KOPT-K1 (cell line): Measurements from ENCODE around the gene SRGAP3.

Experiments
- H3K27ac ChIP-seq: fragments of 200-600 bp; sonication (generic); 2 replicates; pipeline ENCODE4 v1.5.1; 2016; ENCODE audit warnings: antibody characterized with exemption, mild to moderate bottlenecking, low read depth, low read length; ENCODE audit not compliant: poor library complexity, severe bottlenecking
- H3K36me3 ChIP-seq: fragments of 200-600 bp; sonication (generic); 2 replicates; pipeline ENCODE4 v1.5.1; 2017; ENCODE audit warnings: antibody characterized with exemption, mild to moderate bottlenecking, low read length, moderate library complexity; ENCODE audit not compliant: insufficient read depth
- H3K9me3 ChIP-seq: fragments of 200-600 bp; sonication (generic); 2 replicates; pipeline ENCODE4 v1.5.1; 2017; ENCODE audit warnings: antibody characterized with exemption, low read length, mild to moderate bottlenecking; ENCODE audit not compliant: insufficient read depth, poor library complexity, severe bottlenecking

The SRGAP3 gene

DNA sequence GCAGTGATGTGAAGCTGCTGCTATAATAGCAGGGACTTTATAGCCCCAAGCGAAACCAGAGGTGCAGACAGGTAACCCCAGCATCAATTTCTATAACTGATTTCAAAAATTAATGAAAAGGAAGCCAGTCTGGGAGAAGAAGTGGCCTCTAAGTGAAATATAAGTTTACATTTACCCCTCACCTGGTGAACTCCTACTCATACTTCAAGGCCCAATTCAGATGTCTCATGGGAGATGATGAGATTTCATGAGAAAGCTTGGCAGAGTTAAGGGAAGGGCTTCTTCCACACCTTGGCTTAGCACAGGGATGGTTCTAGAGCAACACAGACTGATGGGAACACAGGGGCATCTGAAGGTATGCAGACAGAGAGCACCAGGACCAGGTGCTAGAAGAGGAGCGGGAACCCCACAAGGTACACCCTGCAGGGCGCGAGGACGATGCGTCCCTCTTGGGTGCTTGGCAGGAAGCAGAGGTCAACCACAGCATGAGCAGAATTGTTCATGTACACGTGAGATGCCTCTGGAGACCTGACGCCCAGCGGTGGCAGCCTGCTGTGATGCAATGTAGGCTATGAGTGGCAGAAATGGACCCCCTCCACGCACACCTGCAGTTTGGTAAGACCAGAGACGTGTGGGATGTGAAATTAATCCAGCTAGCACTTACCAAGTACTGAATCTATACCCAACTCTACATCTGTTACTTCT is 102.9 kb downstream of the SRGAP3 start:
- peaks cover 52% of the 10 kb centered on the region for H3K9me3 ChIP-seq
- H3K27ac ChIP-seq, result no peak overlapping the region
- no peaks in the 10 kb centered on the region for H3K36me3 ChIP-seq

- H3K27ac ChIP-seq, result no peak overlapping the region
- no peaks in the 10 kb centered on the region for H3K36me3 ChIP-seq
- peaks cover 29% of the 10 kb centered on the region for H3K9me3 ChIP-seq
Observed at GRCh38 chr3:9143184-9143583, 106.3 kb downstream of the SRGAP3 start.

GRCh38 chr3:9142362-9142761 is 107.1 kb downstream of the SRGAP3 start:
- H3K27ac ChIP-seq, result no peak overlapping the region

DNA sequence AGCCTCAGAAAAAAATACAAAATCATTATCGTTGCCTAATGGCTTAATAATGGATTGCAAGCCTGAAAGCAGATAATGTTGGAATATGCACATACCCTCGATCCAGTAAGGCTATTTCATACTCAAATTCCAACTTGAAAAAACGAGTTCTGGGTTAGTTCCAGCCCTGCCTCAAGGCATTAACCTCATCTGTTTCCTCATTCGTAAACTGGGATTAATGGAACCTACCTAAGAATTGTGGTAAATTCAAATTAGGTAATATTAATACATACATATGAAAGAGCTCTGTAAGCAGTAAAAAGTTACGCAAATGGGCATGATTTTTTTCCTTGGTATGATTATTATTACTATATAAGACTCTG is 107.5 kb downstream of the SRGAP3 start:
- H3K36me3 ChIP-seq, result no peaks in the 10 kb centered on the region
- peaks cover 25% of the 10 kb centered on the region for H3K9me3 ChIP-seq
- H3K27ac ChIP-seq, result no peak overlapping the region

More at GRCh38 chr3:9142362-9142761, 107.1 kb downstream of the SRGAP3 start:
- no peaks in the 10 kb centered on the region for H3K36me3 ChIP-seq
- peaks cover 25% of the 10 kb centered on the region for H3K9me3 ChIP-seq

GRCh38 chr3:9139366-9139765 is 110.1 kb downstream of the SRGAP3 start:
- H3K36me3 ChIP-seq, result no peaks in the 10 kb centered on the region
- H3K9me3 ChIP-seq, result peaks cover 9% of the 10 kb centered on the region
- H3K27ac ChIP-seq, result no peak overlapping the region

GRCh38 chr3:9137676-9138075 is 111.8 kb downstream of the SRGAP3 start:
- no peaks in the 10 kb centered on the region for H3K9me3 ChIP-seq
- H3K27ac ChIP-seq, result no peak overlapping the region

DNA sequence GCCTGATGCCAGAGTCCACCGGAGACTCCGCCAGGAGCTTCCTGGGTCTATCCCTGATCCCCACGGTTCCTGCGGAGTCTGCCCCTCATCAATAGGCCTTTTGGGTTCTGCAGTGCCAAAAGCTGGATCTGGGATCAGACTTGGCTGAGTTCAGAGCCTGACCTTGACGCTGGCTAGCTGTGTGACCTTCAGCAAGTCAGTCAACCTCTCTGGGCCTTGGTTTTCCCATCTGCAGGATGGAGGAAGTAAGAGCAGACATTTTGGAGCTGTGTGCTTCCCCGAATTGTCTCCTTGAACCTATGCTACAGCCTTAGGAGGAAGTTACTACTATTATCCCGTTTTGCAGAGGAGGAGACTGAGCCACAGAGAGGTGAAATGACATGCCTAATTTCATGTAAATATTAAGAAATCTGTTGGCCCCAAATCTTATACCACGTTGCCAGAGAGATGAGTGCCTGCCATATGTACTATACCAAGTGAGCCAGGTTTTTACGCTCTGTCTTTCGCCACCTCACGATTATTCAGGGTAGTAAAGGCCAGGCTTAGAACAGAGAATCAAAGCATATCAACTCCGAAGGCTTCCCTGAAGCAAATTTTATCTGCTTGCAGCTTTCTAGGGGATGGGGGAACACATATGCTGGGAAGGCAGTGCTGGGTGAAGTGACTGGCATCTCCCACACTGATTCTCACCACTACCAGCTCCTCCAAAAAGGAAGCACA is 112.5 kb downstream of the SRGAP3 start:
- no peaks in the 10 kb centered on the region for H3K36me3 ChIP-seq
- no peaks in the 10 kb centered on the region for H3K9me3 ChIP-seq
- no peak overlapping the region for H3K27ac ChIP-seq

More at GRCh38 chr3:9137676-9138075, 111.8 kb downstream of the SRGAP3 start:
- no peaks in the 10 kb centered on the region for H3K36me3 ChIP-seq

GRCh38 chr3:9135930-9136525 is 113.4 kb downstream of the SRGAP3 start:
- H3K36me3 ChIP-seq, result no peaks in the 10 kb centered on the region
- H3K27ac ChIP-seq, result no peak overlapping the region

DNA sequence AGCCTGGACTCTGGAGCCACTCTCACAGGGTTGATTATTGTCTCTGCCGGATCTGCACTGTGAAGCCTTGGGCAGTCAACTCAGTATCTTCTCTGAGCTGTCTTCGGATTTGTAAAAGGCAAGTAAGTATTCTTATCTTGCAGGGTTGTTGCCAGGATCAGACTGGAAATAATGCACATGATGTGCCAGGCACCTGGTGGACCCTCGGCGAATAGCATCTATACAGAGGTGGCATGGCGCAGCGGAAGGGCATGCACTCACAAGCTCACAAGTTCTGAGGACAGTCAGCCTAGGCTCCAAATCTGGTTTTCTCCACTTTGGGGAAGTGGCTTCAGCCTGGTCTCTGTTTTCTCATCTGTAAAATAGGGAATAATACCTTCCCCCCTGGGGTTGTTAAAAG is 113.9 kb downstream of the SRGAP3 start:
- no peaks in the 10 kb centered on the region for H3K36me3 ChIP-seq
- no peaks in the 10 kb centered on the region for H3K9me3 ChIP-seq
- no peak overlapping the region for H3K27ac ChIP-seq

More at GRCh38 chr3:9135930-9136525, 113.4 kb downstream of the SRGAP3 start:
- H3K9me3 ChIP-seq, result no peaks in the 10 kb centered on the region

DNA sequence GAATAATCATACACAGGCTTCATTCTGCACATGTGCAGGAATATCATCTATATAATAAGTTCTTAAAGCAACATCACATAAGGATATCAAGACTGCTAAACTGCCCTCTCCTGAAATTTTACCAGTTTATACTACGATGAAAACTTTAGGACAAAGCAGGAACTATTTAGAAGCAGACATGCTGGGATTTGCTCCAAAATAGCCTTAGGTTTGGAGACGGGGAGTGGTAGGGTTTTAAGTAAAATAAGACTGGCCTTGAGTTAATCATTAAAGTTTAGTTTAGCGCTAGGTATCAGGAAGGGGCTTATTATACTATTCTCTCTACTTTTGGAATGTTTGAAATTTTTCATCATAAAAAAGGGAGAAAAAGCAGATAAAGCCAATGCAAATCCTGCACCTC is 115.8 kb downstream of the SRGAP3 start:
- Histone ChIP-seq H3K27ac (no peak overlapping the region), H3K9me3 (no peaks in the 10 kb centered on the region), H3K36me3 (no peaks in the 10 kb centered on the region)

DNA sequence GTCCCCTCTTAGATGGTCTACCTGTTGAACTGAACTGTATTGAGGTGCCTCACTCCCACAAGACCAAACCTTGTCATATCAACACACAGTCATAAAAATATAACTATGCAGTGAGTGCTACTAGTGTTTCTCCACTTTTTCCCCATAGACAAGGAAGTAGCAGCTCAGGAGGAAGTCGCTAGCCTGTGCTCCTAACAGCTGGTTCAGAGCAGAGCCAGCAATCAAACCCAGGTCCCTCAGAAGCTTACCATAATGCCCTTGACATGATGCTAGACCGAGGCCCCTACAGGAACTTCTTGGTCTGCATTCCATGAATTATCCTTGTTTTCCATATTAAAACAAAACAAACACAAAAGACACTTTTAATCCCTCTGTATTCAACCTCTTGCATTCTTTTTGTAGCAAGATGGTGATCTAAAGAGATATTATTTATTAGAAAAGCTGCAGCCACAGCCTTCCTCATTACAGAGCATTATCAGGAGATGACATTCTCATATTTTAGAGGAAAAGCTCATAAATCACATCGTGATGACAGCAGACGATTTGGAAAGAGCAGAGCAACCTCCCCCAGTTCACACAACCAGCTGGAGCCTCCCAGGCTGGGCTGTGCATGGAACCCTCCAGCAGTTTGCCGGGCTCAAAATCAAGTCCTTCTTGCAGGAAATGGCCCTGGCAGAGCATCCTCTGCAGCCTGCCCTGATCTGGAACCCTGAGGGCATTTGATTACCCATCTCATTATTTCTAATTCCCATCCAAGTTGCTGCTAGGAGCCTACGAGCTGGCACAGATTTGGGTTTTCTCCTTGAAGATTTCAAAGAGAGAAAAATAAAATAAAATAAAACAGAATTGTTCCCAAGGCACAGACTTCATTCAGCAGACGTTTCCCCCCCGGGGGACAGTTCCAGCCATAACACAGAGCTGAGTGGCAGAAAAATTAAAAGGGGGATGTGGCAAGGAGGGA is 118.8 kb downstream of the SRGAP3 start:
- Histone ChIP-seq H3K36me3 (no peaks in the 10 kb centered on the region), H3K9me3 (no peaks in the 10 kb centered on the region), H3K27ac (no peak overlapping the region)

DNA sequence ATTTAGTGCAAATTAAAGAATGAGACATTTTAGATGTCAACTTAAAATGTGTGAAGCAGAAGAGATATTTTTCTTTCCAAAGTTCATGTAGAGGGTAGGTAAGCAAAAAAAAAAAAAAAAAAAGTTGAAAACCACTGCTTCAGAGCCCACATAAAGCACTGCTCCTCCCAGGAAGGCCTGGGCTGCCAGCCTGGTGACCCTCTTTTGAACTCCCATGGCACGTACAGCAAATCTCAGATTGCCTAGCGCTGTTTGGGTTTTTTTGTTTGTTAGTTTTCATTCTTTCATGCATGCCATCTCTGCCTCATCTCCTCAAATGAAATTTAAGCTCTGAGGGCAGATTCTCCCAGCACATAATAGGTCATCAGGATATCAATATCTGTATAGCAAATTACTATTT is 120.1 kb downstream of the SRGAP3 start:
- H3K9me3 ChIP-seq, result no peaks in the 10 kb centered on the region

GRCh38 chr3:9125278-9125951 is 124.0 kb downstream of the SRGAP3 start:
- Histone ChIP-seq H3K36me3 (no peaks in the 10 kb centered on the region), H3K9me3 (no peaks in the 10 kb centered on the region), H3K27ac (no peak overlapping the region)

More for the DNA sequence above, 120.1 kb downstream of the SRGAP3 start:
- H3K27ac ChIP-seq, result no peak overlapping the region
- H3K36me3 ChIP-seq, result no peaks in the 10 kb centered on the region

DNA sequence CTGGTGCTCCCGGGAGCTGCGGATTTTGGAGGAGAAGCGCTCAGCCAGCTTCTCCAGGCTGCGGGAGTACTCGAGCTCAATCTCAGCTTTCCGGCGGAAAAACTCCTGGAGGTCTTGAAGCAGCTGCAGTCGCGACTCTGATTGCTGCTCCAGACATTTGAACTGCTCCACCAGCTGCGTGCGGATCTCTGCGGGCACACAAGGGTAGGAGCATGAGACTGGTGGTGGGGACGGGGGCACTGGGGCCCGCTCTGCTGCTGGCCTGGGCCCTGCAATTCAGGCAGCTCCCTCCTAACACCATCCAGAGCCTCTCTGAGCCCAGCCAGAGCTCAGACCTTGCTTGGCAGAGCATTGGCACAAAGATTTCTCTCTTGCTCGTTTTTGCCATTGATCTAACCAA is 124.7 kb downstream of the SRGAP3 start:
- Histone ChIP-seq H3K9me3 (no peaks in the 10 kb centered on the region), H3K36me3 (no peaks in the 10 kb centered on the region), H3K27ac (no peak overlapping the region)
